ENCODE results near the gene ZNF581.

The ZNF581 gene

DNA sequence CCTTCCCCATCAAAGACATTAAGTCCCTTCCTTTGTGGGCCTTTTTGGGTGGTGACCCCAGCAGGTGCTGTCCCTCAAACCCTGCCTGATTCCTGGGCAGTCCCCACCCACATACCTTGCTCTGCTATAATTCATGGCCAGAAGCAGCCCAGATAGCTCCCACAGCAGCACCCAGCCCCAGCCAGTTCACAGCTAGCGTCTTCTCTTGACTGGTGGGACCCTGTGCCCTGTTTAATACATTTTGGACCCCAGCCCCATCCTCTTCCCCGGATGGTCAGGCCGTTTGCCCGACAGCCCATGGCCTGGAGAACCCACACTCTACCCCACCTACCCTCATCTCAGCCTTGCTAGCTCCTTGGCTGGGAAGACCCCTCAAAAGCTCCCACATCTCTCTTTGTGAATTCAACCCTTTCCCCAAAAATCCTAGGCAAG, 6.7 kb downstream of the ZNF581 start:
- DNase-seq = no peak

DNA sequence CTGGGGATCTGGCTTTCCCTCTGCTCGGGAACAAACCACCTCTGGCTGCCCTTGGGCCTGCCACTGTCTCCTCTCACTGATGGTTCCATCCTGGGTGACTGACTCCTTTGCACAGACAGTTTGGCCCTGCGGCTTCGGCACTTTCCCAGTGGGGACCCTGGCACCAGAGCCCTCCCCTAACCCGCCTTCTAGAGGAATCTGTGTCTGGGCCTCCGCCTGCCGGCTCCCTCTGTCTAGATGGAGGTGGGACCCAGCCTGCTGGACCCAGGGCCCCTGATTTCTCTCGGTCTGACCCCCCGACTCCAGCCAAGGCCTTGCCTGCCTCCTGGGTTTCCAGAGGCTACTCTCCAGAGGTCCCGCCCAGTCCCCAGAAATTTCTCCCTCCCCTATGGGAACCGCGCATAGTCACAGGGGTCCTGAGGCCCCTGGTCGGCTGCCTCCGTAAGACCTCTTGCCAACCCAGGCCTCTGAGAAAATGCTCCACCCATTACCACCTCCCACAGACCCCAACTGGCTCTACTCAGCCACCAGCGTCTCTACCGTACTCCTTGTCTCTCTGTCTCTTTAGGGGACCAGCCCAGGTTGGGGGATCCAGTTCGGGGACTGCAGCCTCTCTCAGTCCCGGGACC, 7.3 kb downstream of the ZNF581 start:
- DNase-seq = no peak

GRCh38 chr19:55651236-55651635, 7.8 kb downstream of the ZNF581 start:
- no peak for DNase-seq

GRCh38 chr19:55652311-55653128, 9.1 kb downstream of the ZNF581 start:
- no peak for DNase-seq

DNA sequence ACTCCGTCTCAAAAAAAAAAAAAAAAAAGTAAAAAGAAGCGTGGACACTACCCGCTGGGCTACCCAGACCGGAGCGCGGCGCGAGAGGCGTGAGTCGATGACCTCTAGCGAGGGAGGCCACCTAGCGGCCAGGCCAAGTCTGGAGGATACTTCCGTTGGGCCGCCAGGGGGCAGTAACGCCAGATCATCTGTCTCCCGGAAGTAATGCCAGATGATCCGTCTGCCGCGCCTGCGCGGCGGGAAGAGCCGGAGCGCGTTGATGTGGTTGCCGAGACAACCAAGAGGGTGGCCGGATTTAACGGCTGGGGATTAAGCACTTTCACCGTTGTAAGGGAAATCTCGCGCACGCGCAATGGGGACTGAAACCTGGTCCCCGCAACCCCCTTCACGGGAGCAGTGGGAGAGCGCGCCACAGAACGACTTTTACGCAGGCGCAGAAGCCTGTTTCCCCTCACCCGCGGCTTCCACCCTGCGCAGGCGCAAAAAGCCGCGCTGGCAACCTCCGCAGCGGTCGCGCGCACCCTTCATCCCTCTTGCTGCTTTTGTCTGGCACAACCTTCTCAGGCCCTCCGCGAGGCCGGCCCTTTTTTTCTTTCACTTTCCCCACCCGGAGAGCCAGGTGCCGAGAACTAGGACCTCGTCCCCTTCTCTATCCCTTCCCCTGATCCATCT, 10.3 kb downstream of the ZNF581 start:
- DNase-seq = peak; percentile 98 to 99 (median 98)

- DNase-seq = peak; percentile 92 to 99 (median 97)
Observed at GRCh38 chr19:55654323-55654867, 10.9 kb downstream of the ZNF581 start.

DNA sequence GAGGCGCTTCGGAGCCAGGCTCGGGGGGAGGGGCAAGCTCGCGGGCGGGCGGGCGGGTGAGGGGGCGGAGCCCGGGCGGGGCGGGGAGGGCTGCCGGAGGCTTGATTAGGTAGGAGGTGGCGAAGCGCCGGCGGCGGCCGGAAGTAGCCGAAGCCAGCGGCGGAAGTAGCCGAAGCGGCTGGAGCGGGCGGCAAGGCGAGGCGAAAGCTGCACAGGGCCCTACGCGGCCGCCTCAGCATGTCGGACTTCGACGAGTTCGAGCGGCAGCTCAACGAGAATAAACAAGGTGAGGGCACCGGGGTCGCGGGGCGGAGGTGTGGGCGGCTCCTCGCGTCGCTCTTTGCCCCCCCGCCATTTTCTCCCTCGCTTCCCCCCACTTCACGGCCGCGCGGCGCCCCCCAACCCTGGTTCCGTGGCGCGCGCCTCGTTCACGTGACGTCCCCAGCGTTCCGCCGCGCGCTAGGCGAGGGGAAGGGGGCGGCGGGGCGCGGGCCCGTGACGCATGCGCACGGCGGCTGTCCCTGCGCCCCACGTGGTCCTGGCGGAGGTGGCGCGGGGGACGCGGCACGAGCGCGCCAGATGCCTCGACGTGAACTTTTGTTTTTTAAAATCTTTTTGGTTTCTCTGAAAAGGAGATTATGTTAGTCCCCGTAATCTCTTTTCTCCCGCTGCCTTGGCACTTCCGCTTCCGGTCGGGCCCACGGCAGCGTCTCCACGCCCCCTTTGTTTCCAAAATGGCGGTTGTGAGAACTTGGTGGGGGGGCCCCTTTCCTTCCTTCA, 11.6 kb downstream of the ZNF581 start, which contains the start of gene U2AF2:
TSS of gene U2AF2 (plus strand) at position 168 of the 780 bp plus-strand sequence. CDS start at position 238, 70 bp downstream.
- peak; percentile 94 to 98 (median 96) for DNase-seq

GRCh38 chr19:55655648-55656040, 12.2 kb downstream of the ZNF581 start:
- no peak for DNase-seq

DNA sequence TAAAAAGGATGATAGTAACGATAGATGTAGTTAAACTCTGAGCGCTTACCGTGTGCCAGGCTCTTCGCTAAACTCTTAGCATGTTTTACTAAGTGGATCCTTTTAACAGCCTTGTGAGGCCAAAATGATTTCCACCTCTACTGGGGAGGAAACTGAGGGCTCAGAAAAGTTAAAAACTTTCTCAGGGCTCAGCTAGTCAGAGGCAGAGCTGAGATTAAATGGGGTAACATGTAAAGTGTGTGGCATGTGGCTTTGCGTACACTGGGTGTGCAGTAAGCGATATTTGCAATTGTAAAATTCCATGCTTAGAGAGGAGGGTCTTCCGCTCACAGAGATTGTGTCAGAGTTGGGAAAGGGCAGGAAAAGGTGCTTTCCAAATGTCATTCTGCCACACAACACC, 13.1 kb downstream of the ZNF581 start:
- DNase-seq = no peak

DNA sequence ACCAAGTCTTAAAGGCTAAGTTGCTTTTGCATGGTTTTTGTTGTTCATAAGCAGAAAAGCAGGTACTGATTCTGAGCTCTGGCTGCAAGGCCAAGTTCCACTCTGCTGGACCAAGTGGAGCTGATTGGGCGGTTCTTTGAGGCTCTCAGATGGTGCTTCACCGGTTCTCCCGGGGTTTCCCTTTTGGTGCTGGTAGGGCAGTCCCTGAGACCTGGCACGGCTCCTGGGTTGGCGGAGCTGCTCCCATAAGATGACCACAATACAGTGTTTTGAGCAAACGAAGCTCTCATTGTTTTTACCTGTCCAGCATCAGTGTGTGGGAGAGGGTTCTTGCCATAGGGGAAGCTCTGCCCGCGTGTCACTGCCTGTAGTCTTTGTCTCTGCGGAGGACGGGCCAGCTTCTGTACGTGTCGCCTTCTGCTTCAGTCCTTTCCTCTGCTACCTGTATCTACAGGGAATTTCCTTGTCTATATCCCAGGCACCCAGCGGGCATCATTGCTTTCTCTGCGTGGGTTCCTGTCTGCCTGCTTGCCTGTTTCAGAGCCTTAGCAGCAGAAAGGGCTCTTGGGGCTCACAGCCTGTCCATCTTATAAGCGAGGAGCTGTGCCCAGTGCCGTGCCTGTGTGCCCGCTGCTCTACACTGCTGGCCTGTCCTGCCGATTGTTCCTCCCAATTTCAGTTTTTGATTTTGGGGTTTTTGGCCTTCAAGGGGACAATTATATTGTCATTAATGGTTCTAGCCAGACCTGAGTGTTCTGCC, 13.7 kb downstream of the ZNF581 start:
- no peak for DNase-seq

- no peak for DNase-seq
Observed at GRCh38 chr19:55658846-55659459, 15.5 kb downstream of the ZNF581 start.

GRCh38 chr19:55659822-55660221, 16.4 kb downstream of the ZNF581 start:
- no peak for DNase-seq

DNA sequence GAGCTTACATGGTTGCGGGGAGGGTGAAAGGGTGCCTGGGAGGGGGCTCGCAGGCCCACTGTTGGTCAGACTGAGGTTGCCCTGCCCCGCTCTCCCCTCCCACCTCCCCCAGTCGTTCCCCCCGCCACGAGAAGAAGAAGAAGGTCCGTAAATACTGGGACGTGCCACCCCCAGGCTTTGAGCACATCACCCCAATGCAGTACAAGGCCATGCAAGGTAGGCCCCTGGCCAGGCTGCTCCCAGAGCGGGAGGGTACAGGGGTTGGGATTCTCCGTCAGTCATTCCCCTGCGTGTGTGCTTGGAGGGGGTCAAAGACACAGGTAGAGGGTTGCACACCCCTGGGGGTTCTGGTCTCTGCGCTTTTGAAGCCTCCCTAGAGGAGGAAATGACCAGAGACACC, 17.0 kb downstream of the ZNF581 start:
- DNase-seq = no peak

- DNase-seq = no peak
Observed at GRCh38 chr19:55660991-55661390, 17.5 kb downstream of the ZNF581 start.

DNA sequence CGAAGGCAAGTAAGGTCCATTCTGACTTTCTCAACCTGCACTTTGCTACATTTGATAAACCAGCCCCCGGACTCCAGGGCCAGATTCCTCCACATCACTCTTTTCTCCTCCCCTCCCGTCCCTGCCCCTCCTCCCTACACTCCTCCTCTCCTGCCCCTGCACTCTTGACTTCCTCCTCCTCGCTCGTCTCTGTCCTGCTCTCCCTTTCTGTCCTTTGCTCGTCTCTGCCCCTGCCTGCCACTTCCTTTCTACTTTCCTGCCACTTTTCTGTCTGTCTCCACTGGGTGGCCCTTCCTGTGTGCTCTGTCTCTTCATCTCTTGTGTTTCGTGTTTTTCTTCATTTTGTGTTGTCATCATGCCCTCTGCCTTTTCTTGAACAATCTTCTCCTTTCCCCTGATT, 18.4 kb downstream of the ZNF581 start:
- DNase-seq = no peak

GRCh38 chr19:55663846-55664536, 20.5 kb downstream of the ZNF581 start:
- no peak for DNase-seq

- no peak for DNase-seq
Observed at GRCh38 chr19:55666343-55667005, 23.0 kb downstream of the ZNF581 start.

- no peak for DNase-seq
Observed at GRCh38 chr19:55667006-55667381, 23.5 kb downstream of the ZNF581 start.

GRCh38 chr19:55667511-55667910, 24.1 kb downstream of the ZNF581 start:
- DNase-seq = no peak

- no peak for DNase-seq
Observed at GRCh38 chr19:55667958-55668357, 24.5 kb downstream of the ZNF581 start.
